Memory B cell (primary cell): ENCODE results near the gene SRGAP3.

Source experiments
- ATAC-seq: fragments of 150-1000 bp; cut with Tn5 transposase; 2 replicates; pipeline ENCODE4 v1.10.0; 2021; ENCODE audit warnings: low read depth, mild to moderate bottlenecking, moderate library complexity
- DNase-seq, 2 donors: peaks; one replicate each; pipeline ENCODE4 v3.0.0; 2022; ENCODE audit warnings: low spot score in 2 of 2
- H3K27ac Mint-ChIP-seq: one replicate; pipeline ENCODE4 v1.8.0; 2022; ENCODE audit warnings: mild to moderate bottlenecking, moderate library complexity, mixed read lengths
- H3K27me3 Mint-ChIP-seq: one replicate; pipeline ENCODE4 v1.8.0; 2022; ENCODE audit warnings: mixed read lengths
- H3K36me3 Mint-ChIP-seq: one replicate; pipeline ENCODE4 v1.8.0; 2022; ENCODE audit warnings: mild to moderate bottlenecking, mixed read lengths
- H3K4me1 Mint-ChIP-seq: one replicate; pipeline ENCODE4 v1.8.0; 2022; ENCODE audit warnings: mixed read lengths
- H3K4me3 Mint-ChIP-seq: one replicate; pipeline ENCODE4 v1.8.0; 2022; ENCODE audit warnings: mild to moderate bottlenecking, moderate library complexity, mixed read lengths
- H3K9me3 Mint-ChIP-seq: one replicate; pipeline ENCODE4 v1.8.0; 2022; ENCODE audit warnings: mixed read lengths

The SRGAP3 gene

DNA sequence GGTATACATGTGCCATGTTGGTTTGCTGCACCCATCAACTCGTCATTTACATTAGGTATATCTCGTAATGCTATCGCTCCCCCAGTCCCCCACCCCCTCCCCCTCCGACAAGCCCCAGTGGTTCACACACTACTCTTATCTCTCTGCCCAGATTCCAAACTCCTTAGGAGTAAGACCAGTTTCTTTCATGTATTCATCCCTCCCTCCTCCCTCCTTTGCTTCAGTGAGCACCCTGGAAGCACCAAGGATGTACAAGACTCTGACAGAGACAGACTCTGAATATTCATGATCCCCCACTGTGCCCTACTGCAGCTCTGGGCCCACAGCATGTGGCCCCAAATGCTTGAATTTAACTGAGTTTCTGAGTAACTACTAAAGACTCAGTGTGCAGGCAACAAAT lies 172.4 kb downstream of the SRGAP3 start:
- Mint-ChIP-seq H3K27ac (no peak overlapping the region), H3K9me3 (no peaks in the 10 kb centered on the region), H3K27me3 (peaks cover 2% of the 10 kb centered on the region), H3K4me1 (no peaks in the 10 kb centered on the region), H3K4me3 (no peak overlapping the region), H3K36me3 (no peaks in the 10 kb centered on the region)
- DNase-seq (no peak), ATAC-seq (no peak)

- Mint-ChIP-seq H3K4me3 (no peak overlapping the region), H3K36me3 (no peaks in the 10 kb centered on the region), H3K9me3 (no peaks in the 10 kb centered on the region), H3K27me3 (peaks cover 7% of the 10 kb centered on the region), H3K27ac (no peak overlapping the region), H3K4me1 (no peaks in the 10 kb centered on the region)
- DNase-seq, result no peak
- no peak for ATAC-seq
These were observed 173.7 kb downstream of the SRGAP3 start for GRCh38 chr3:9075762-9076161.

GRCh38 chr3:9074079-9074478 lies 175.4 kb downstream of the SRGAP3 start:
- H3K27me3 Mint-ChIP-seq, result peaks cover 10% of the 10 kb centered on the region
- H3K4me1 Mint-ChIP-seq, result no peaks in the 10 kb centered on the region
- DNase-seq, result no peak
- no peaks in the 10 kb centered on the region for H3K36me3 Mint-ChIP-seq
- no peak overlapping the region for H3K27ac Mint-ChIP-seq
- no peaks in the 10 kb centered on the region for H3K9me3 Mint-ChIP-seq
- ATAC-seq, result no peak
- H3K4me3 Mint-ChIP-seq, result no peak overlapping the region

DNA sequence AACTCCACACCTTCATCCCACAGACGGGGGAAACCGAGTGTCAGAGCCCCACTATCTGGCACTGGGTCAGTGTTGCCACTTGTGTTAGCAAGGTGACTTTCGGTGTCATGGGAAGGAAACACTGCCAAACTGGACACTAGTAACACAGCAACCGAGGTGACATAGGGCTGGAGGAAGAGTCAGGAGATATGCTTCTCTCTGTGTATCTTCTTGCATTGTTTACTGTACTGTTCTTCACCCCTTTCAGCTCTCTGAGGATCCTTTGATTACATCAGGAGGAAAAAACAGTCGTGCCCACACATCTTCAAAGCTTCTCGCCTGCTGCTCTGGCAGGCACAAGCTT lies 176.8 kb downstream of the SRGAP3 start:
- Mint-ChIP-seq H3K36me3 (no peaks in the 10 kb centered on the region), H3K27ac (no peak overlapping the region), H3K9me3 (no peaks in the 10 kb centered on the region), H3K27me3 (peaks cover 10% of the 10 kb centered on the region), H3K4me3 (no peak overlapping the region), H3K4me1 (no peaks in the 10 kb centered on the region)
- DNase-seq, result no peak
- no peak for ATAC-seq

DNA sequence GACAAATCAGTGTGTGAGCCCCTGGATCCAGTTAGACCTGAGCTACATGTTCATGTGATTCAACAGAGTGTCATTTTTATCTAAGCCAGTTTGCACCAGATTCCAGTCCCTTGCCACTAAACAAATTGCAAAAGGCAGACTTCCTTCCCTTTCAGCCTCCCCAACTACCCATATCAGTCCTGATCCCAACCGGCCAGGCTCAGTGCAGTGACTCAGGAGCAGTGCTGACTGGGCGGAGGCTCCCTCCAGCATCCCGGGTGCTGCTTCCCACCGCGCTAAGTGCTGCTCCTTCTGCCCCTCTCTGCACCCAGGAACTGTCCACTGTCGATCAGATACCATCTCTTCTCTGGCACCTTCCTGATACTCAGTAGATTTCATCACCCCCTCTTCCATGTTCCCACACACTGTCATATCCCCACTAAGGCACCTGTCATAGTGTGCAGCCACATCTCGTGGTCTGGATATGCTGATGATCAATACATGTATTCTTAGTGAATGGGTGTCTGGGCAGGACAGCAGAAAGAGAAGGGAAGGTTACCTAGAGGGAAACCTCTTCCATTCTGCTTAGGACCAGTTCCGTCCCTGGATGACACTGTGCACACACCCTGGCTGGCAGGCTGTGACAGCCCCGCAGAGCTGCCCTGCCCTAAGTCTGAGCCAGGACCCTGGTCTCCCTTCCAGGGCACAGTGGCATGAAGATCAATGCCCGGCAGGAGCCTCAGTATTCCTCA lies 177.3 kb downstream of the SRGAP3 start:
- no peaks in the 10 kb centered on the region for H3K4me1 Mint-ChIP-seq

GRCh38 chr3:9070961-9071360 lies 178.5 kb downstream of the SRGAP3 start:
- no peak overlapping the region for H3K4me3 Mint-ChIP-seq
- no peaks in the 10 kb centered on the region for H3K4me1 Mint-ChIP-seq
- no peak for DNase-seq
- peaks cover 14% of the 10 kb centered on the region for H3K27me3 Mint-ChIP-seq
- no peak for ATAC-seq
- no peak overlapping the region for H3K27ac Mint-ChIP-seq
- H3K9me3 Mint-ChIP-seq, result no peaks in the 10 kb centered on the region
- no peaks in the 10 kb centered on the region for H3K36me3 Mint-ChIP-seq

More for the DNA sequence above, 177.3 kb downstream of the SRGAP3 start:
- Mint-ChIP-seq H3K27ac (no peak overlapping the region), H3K36me3 (no peaks in the 10 kb centered on the region), H3K27me3 (peaks cover 10% of the 10 kb centered on the region), H3K4me3 (no peak overlapping the region), H3K9me3 (no peaks in the 10 kb centered on the region)
- DNase-seq (no peak), ATAC-seq (no peak)

DNA sequence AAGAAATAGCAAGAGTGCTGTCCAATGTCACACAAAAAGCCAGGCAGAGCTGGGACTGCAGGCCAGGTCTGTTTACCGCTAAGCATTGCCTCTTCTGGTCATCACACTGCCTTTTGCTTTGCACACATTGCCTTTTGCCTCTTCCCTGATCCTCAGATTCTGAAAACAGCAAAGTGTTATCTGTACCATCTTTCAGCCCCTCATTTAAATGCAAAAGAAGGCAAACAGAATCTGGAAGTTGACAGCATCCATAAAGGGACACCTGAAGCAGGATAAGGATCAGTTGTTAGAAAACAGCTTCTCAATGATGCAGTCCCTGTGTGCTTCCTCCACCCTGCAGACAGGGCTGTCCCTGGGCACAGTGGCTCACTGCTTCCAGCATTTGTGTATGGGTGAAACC lies 179.5 kb downstream of the SRGAP3 start:
- Mint-ChIP-seq H3K27ac (no peak overlapping the region), H3K4me1 (no peaks in the 10 kb centered on the region), H3K9me3 (no peaks in the 10 kb centered on the region), H3K4me3 (no peak overlapping the region), H3K27me3 (peaks cover 14% of the 10 kb centered on the region), H3K36me3 (no peaks in the 10 kb centered on the region)
- DNase-seq (no peak), ATAC-seq (no peak)

GRCh38 chr3:9068051-9068450 lies 181.4 kb downstream of the SRGAP3 start:
- ATAC-seq (no peak), DNase-seq (no peak)
- Mint-ChIP-seq H3K27me3 (peaks cover 14% of the 10 kb centered on the region), H3K4me3 (no peak overlapping the region), H3K4me1 (no peaks in the 10 kb centered on the region), H3K27ac (no peak overlapping the region), H3K36me3 (no peaks in the 10 kb centered on the region), H3K9me3 (no peaks in the 10 kb centered on the region)

DNA sequence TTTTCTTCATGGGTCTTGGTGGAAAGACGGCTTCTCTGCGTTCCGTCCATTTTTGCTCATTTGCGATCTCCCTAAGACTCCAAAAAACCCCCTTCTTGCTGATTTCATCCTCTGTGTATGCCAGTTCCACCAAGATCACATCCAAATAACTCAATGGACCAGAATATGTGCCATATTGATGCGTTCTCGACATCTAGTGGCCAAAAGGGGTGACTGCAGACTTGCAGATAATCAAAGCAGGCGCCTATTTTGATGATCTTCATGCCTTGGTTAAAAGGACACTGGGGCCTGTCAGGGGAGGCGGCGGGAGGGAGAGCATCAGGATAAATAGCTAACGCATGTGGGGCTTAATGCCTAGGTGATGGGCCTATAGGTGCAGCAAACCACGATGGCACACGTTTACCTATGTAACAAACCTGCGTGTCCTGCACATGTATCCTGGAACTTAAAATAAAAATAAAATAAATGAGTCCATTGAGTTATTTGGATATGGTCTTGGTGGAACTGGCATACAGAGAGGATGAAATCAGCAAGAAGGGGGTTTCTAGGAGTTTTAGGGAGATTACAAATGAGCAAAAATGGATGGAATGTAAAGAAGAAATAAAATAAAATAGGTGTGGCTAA lies 182.0 kb downstream of the SRGAP3 start:
- H3K9me3 Mint-ChIP-seq, result peaks cover 2% of the 10 kb centered on the region
- ATAC-seq, result no peak
- no peak for DNase-seq
- peaks cover 2% of the 10 kb centered on the region for H3K36me3 Mint-ChIP-seq
- H3K27ac Mint-ChIP-seq, result no peak overlapping the region
- H3K4me3 Mint-ChIP-seq, result no peak overlapping the region
- no peaks in the 10 kb centered on the region for H3K4me1 Mint-ChIP-seq
- H3K27me3 Mint-ChIP-seq, result peaks cover 15% of the 10 kb centered on the region

- H3K27me3 Mint-ChIP-seq, result peaks cover 15% of the 10 kb centered on the region
- no peaks in the 10 kb centered on the region for H3K4me1 Mint-ChIP-seq
- peaks cover 4% of the 10 kb centered on the region for H3K36me3 Mint-ChIP-seq
- H3K4me3 Mint-ChIP-seq, result no peak overlapping the region
- H3K9me3 Mint-ChIP-seq, result peaks cover 4% of the 10 kb centered on the region
- DNase-seq (no peak), ATAC-seq (no peak)
- no peak overlapping the region for H3K27ac Mint-ChIP-seq
These were observed 182.7 kb downstream of the SRGAP3 start for GRCh38 chr3:9066775-9067174.

DNA sequence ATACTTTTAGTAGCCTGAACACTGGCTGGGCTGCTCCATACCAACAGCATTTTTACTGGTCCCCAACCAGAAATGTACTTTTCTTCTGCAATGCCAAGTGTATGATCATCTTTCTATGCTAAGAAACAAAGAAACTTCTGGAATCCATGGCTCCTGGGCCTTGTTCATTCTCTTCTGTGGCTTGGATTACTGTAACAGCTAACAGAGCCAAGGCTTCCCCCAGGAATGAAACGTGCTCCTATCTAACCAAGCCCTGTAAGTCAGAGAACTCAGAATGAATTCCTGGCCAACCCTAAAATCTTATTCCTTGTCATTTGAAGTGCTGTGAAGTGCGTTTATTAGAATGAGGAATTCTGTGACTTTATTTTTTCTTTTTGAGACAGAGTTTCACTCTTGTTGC lies 183.3 kb downstream of the SRGAP3 start:
- no peak overlapping the region for H3K4me3 Mint-ChIP-seq
- H3K27ac Mint-ChIP-seq, result no peak overlapping the region
- peaks cover 4% of the 10 kb centered on the region for H3K9me3 Mint-ChIP-seq
- peaks cover 4% of the 10 kb centered on the region for H3K36me3 Mint-ChIP-seq
- H3K27me3 Mint-ChIP-seq, result peaks cover 11% of the 10 kb centered on the region
- DNase-seq, result no peak
- H3K4me1 Mint-ChIP-seq, result no peaks in the 10 kb centered on the region
- no peak for ATAC-seq

DNA sequence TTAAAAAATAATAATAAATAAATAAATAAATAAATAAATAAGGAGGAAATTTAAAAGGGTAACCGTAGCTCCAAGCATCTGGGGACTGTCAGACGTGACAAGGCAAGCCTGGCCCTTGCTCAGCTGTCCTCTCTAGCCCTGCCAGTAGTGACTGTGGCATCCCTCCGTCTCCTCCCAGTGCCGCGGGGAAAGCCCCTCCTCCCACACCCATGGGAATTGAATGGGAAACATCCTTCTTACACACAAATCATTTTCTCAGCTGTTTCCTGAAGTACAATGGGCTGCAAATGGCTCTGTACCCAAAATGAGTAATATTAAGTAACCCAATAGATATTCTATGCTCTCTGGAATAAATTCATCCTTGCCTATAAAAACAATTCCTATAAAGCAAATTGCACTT lies 184.6 kb downstream of the SRGAP3 start:
- DNase-seq, result no peak
- H3K27me3 Mint-ChIP-seq, result peaks cover 7% of the 10 kb centered on the region
- peaks cover 4% of the 10 kb centered on the region for H3K9me3 Mint-ChIP-seq
- H3K27ac Mint-ChIP-seq, result no peak overlapping the region
- peaks cover 3% of the 10 kb centered on the region for H3K4me1 Mint-ChIP-seq
- ATAC-seq, result no peak
- H3K4me3 Mint-ChIP-seq, result no peak overlapping the region
- H3K36me3 Mint-ChIP-seq, result peaks cover 4% of the 10 kb centered on the region

GRCh38 chr3:9064251-9064650 lies 185.2 kb downstream of the SRGAP3 start:
- Mint-ChIP-seq H3K4me3 (no peak overlapping the region), H3K27me3 (peaks cover 7% of the 10 kb centered on the region), H3K4me1 (peaks cover 3% of the 10 kb centered on the region), H3K27ac (no peak overlapping the region), H3K9me3 (peaks cover 4% of the 10 kb centered on the region), H3K36me3 (peaks cover 4% of the 10 kb centered on the region)
- ATAC-seq (no peak), DNase-seq (no peak)

- Mint-ChIP-seq H3K36me3 (peaks cover 4% of the 10 kb centered on the region), H3K4me1 (peaks cover 3% of the 10 kb centered on the region), H3K4me3 (no peak overlapping the region), H3K9me3 (peaks cover 4% of the 10 kb centered on the region), H3K27me3 (peaks cover 7% of the 10 kb centered on the region), H3K27ac (no peak overlapping the region)
- DNase-seq (no peak), ATAC-seq (no peak)
These were observed 186.9 kb downstream of the SRGAP3 start for GRCh38 chr3:9062570-9062969.

GRCh38 chr3:9061634-9062033 lies 187.8 kb downstream of the SRGAP3 start:
- Mint-ChIP-seq H3K9me3 (peaks cover 4% of the 10 kb centered on the region), H3K27ac (no peak overlapping the region), H3K4me1 (peaks cover 3% of the 10 kb centered on the region), H3K27me3 (peaks cover 4% of the 10 kb centered on the region), H3K4me3 (no peak overlapping the region), H3K36me3 (peaks cover 4% of the 10 kb centered on the region)
- ATAC-seq (no peak), DNase-seq (no peak)
